IMR-90 (cell line): Measurements from ENCODE around the gene IGSF9B. TPM values are rescaled to one million over a fixed set of nuclear protein-coding genes. Genes with fewer than 3 reads are reported as not detected.

Experiments
- ATAC-seq: fragments of 200-7000 bp; cut with Tn5 transposase; 2 replicates; pipeline ENCODE4 v1.9.1; 2020; ENCODE audit warnings: low read depth, mild to moderate bottlenecking, moderate library complexity
- BruUV-seq: library from RNA; stranded (reverse); fragments of 400-500 nt; replicated peaks from 2 replicates; lab custom pipeline; 2021; lab: Mats Ljungman, UMichigan
- CTCF ChIA-PET: fragments of 300-600 bp; formaldehyde crosslinking; extraction: SDS; loops from one replicate; lab custom pipeline; 2021; ENCODE audit warnings: antibody characterized with exemption; lab: Yijun Ruan, JAX
- POLR2A ChIA-PET: fragments of 300-600 bp; sonication (Branson Sonifier 250); formaldehyde crosslinking; loops from one replicate; lab custom pipeline; 2022; ENCODE audit warnings: antibody characterized with exemption; ENCODE audit not compliant: unreplicated experiment; lab: Charles Lee
- DNase-seq: peaks from one replicate; pipeline ENCODE4 v3.0.0; 2013
- H2AFZ ChIP-seq: replicated peaks from 2 replicates; pipeline ENCODE3; 2013; ENCODE audit warnings: low read length, mild to moderate bottlenecking; ENCODE audit not compliant: poor library complexity
- H2AK5ac ChIP-seq: 2 replicates; pipeline ENCODE4 v1.6.1; 2013; ENCODE audit warnings: low read depth, low read length, inconsistent platforms
- H2AK9ac ChIP-seq: replicated peaks from 2 replicates; pipeline ENCODE3; 2013; ENCODE audit warnings: mild to moderate bottlenecking, low read depth, low read length, moderate library complexity; ENCODE audit not compliant: poor library complexity
- H2BK120ac ChIP-seq: 2 replicates; pipeline ENCODE4 v1.6.1; 2013; ENCODE audit warnings: low read depth, low read length, inconsistent platforms
- H2BK15ac ChIP-seq: 3 replicates; pipeline ENCODE4 v1.6.1; 2013; ENCODE audit warnings: low read depth, low read length, inconsistent platforms
- H2BK20ac ChIP-seq: 2 replicates; pipeline ENCODE4 v1.6.1; 2013; ENCODE audit warnings: low read depth, mild to moderate bottlenecking, inconsistent platforms, low read length, moderate library complexity
- H2BK5ac ChIP-seq: 2 replicates; pipeline ENCODE4 v1.6.1; 2013; ENCODE audit warnings: mild to moderate bottlenecking, low read depth, low read length, inconsistent platforms; ENCODE audit not compliant: poor library complexity, severe bottlenecking
- H3K14ac ChIP-seq: replicated peaks from 2 replicates; pipeline ENCODE4 v1.6.1; 2013; ENCODE audit warnings: low read depth, low read length, inconsistent platforms
- H3K18ac ChIP-seq: 2 replicates; pipeline ENCODE4 v1.6.1; 2013; ENCODE audit warnings: low read depth, low read length, control low read depth
- H3K23ac ChIP-seq: 2 replicates; pipeline ENCODE4 v1.6.1; 2013; ENCODE audit warnings: low read depth, low read length, inconsistent platforms
- H3K27ac ChIP-seq: 2 replicates; pipeline ENCODE4 v1.5.1; 2013; ENCODE audit warnings: mild to moderate bottlenecking, control low read depth, low read length; ENCODE audit not compliant: insufficient read depth
- H3K27me3 ChIP-seq: 2 replicates; pipeline ENCODE4 v1.6.1; 2013; ENCODE audit warnings: low read length; ENCODE audit not compliant: control insufficient read depth, insufficient read depth
- H3K36me3 ChIP-seq: 2 replicates; pipeline ENCODE4 v1.6.1; 2013; ENCODE audit warnings: low read length, mixed read lengths; ENCODE audit not compliant: control insufficient read depth, insufficient read depth
- H3K4ac ChIP-seq: 2 replicates; pipeline ENCODE4 v1.6.1; 2013; ENCODE audit warnings: low read depth, low read length, inconsistent platforms
- H3K4me1 ChIP-seq: 2 replicates; pipeline ENCODE4 v1.6.1; 2013; ENCODE audit warnings: low read length, mixed read lengths; ENCODE audit not compliant: control insufficient read depth, insufficient read depth
- H3K4me2 ChIP-seq: 2 replicates; pipeline ENCODE4 v1.6.1; 2013; ENCODE audit warnings: low read depth, mild to moderate bottlenecking, control low read depth, low read length, moderate library complexity
- H3K4me3 ChIP-seq: 2 replicates; pipeline ENCODE4 v1.5.1; 2013; ENCODE audit warnings: low read depth, mild to moderate bottlenecking, control low read depth, low read length, moderate library complexity; ENCODE audit not compliant: insufficient read depth
- H3K56ac ChIP-seq: 2 replicates; pipeline ENCODE4 v1.6.1; 2013; ENCODE audit warnings: low read length, inconsistent platforms; ENCODE audit not compliant: insufficient read depth; ENCODE audit errors: extremely low read depth
- H3K79me1 ChIP-seq, 2 experiments: 2 replicates each; pipeline ENCODE4 v1.6.1; 2013; ENCODE audit warnings: low read length in 2 of 2, inconsistent platforms in 1 of 2, low read depth in 1 of 2
- H3K9ac ChIP-seq: 2 replicates; pipeline ENCODE4 v1.6.1; 2013; ENCODE audit warnings: low read depth, low read length, control low read depth
- H3K9me1 ChIP-seq: 2 replicates; pipeline ENCODE4 v1.6.1; 2013; ENCODE audit warnings: low read length, inconsistent platforms; ENCODE audit not compliant: insufficient read depth
- H3K9me3 ChIP-seq: 2 replicates; pipeline ENCODE4 v1.6.1; 2013; ENCODE audit warnings: low read length; ENCODE audit not compliant: control insufficient read depth, insufficient read depth
- H4K20me1 ChIP-seq: 2 replicates; pipeline ENCODE4 v1.6.1; 2013; ENCODE audit warnings: low read length, inconsistent platforms; ENCODE audit not compliant: insufficient read depth
- H4K5ac ChIP-seq: 2 replicates; pipeline ENCODE4 v1.6.1; 2013; ENCODE audit warnings: mild to moderate bottlenecking, low read depth, low read length, control low read depth
- H4K8ac ChIP-seq, 2 experiments: 2 replicates each; pipeline ENCODE4 v1.6.1; 2013; ENCODE audit warnings: low read depth in 2 of 2, low read length in 2 of 2, control low read depth in 1 of 2, inconsistent platforms in 1 of 2
- H4K91ac ChIP-seq: 2 replicates; pipeline ENCODE4 v1.6.1; 2013; ENCODE audit warnings: low read depth, low read length, inconsistent platforms; ENCODE audit not compliant: insufficient read depth
- BHLHE40 ChIP-seq: fragments of 150-350 bp; IDR thresholded peaks from 2 replicates; pipeline ENCODE4 v1.6.1; 2016; ENCODE audit warnings: mild to moderate bottlenecking, low read depth, low read length
- CEBPB ChIP-seq: IDR thresholded peaks from 2 replicates; pipeline ENCODE4 v1.6.1; 2012; ENCODE audit warnings: low read depth, low read length, improper control_type of control experiment
- ELK1 ChIP-seq: fragments of 150-350 bp; IDR thresholded peaks from 2 replicates; pipeline ENCODE4 v1.6.1; 2016; ENCODE audit warnings: low read depth, mild to moderate bottlenecking, low read length, moderate library complexity, borderline replicate concordance
- FOS ChIP-seq: fragments of 150-350 bp; IDR thresholded peaks from 2 replicates; pipeline ENCODE4 v1.6.1; 2016; ENCODE audit warnings: low read depth, low read length
- MAFK ChIP-seq: IDR thresholded peaks from 2 replicates; pipeline ENCODE4 v1.6.1; 2012; ENCODE audit warnings: low read depth, low read length, improper control_type of control experiment
- MXI1 ChIP-seq: IDR thresholded peaks from 2 replicates; pipeline ENCODE4 v1.6.1; 2012; ENCODE audit warnings: low read depth, mild to moderate bottlenecking, low read length, moderate library complexity, borderline replicate concordance
- NFE2L2 ChIP-seq: fragments of 150-350 bp; IDR thresholded peaks from 2 replicates; pipeline ENCODE4 v1.6.1; 2016; ENCODE audit warnings: low read depth, mild to moderate bottlenecking, low read length
- RAD21 ChIP-seq: IDR thresholded peaks from 2 replicates; pipeline ENCODE4 v1.6.1; 2012; ENCODE audit warnings: low read length, improper control_type of control experiment
- RFX5 ChIP-seq: IDR thresholded peaks from 2 replicates; pipeline ENCODE4 v1.8.0; 2012; ENCODE audit warnings: low read depth, mild to moderate bottlenecking, low read length, moderate library complexity
- SMC3 ChIP-seq: fragments of 150-350 bp; IDR thresholded peaks from 2 replicates; pipeline ENCODE4 v1.6.1; 2016; ENCODE audit warnings: low read depth, mild to moderate bottlenecking, antibody characterized with exemption, low read length, moderate library complexity
- WGBS, 2 experiments: methylation state at CpG; one replicate each; pipeline versions ENCODE4 v1.1.5 to v1.1.7; 2013; ENCODE audit warnings: missing lambda C conversion rate in 2 of 2; ENCODE audit not compliant: insufficient read length in 1 of 2; ENCODE audit errors: extremely low coverage in 2 of 2; 5-methylcytosine and 5-hydroxymethylcytosine counted together
- dilution Hi-C: fragments of 300-500 bp; cut with HindIII; formaldehyde crosslinking; loops from one replicate; pipeline ENCODE4 v1.14.3; 2018; ENCODE audit warnings: low sequenced_read_pairs; ENCODE audit not compliant: unreplicated experiment
- in situ Hi-C: fragments of 300-500 bp; cut with MboI; formaldehyde crosslinking; loops from 3 replicates; pipeline ENCODE4 v1.14.3; 2019; ENCODE audit warnings: low sequenced_read_pairs, inconsistent platforms, mixed read lengths
- intact Hi-C: fragments of 100-400 bp; cut with micrococcal nuclease; formaldehyde crosslinking; loops from 2 replicates; pipeline ENCODE4 v1.10.0; 2022
- polyA plus RNA-seq, 3 experiments: library from polyadenylated mRNA; depleted of rRNA; stranded (reverse); fragments of >200 nt; gene quantifications; 2 replicates each; pipeline ENCODE4 v1.2.3, GENCODE V29; 2012; ENCODE audit warnings: low replicate concordance in 1 of 3
- total RNA-seq: library from RNA; depleted of rRNA; stranded (reverse); fragments of >200 nt; gene quantifications from 2 replicates; pipeline ENCODE4 v1.2.3, GENCODE V29; 2012
- TF ChIP-seq, protein P1 (sequence below): fragments of 150-350 bp; IDR thresholded peaks from 2 replicates; pipeline ENCODE4 v1.6.1; 2017; ENCODE audit warnings: mild to moderate bottlenecking, antibody characterized with exemption, low read length, low read depth

IGSF9B gene
- total and polyA plus RNA-seq, 2 of the 4 experiments (the other 2 are of a cell fraction), result under 0.01 to 0.10 TPM

DNA sequence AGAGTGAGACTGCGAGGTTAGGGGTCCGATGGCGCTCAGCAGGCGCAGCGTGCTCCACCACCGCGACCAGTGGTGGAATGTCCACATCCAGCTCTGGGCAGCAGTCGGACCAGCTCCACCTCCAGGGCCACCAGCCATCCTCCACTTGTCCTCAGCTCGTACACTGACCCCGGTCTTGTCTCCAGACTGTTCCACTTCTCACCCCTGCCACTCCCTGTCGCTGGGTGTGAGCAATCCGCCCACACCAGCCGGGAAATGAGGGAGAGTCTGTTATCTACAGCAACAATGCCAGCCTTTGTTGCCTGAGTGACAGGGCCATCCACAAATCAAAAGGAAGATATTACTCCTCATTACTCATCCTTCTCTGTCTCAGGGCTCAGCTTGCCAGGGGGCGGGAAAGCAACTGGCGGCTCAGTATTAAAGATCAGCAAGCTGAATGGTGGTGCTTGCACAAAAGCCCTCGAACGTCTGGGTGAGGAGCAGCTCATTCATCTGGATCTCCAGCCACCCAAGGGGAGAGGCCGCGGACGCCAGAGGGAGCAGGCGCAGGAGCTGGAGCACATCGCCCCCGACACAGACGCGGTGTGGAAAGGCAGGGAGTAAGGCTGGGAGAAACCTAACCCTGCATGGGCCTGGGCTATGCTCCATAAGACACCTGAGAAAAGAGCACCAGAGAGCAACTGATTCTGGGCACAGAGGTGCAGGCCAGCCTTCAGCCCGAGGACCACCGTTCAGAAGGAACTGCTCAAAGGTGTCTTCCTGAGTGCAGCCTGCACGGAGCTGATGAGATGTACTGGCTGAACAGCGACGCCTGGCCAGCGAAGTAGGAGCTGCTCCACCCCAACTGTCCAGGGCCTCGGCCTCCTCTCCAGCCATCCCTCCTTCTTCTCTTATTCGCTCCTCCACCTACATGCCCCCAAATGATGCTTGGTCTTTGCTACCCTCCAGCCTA is 21.9 kb downstream of the IGSF9B start:
- Histone ChIP-seq H3K79me1 (no peaks in the 10 kb centered on the region), H3K18ac (no peak overlapping the region), H3K56ac (no peak overlapping the region), H3K23ac (no peak overlapping the region), H3K9me3 (no peaks in the 10 kb centered on the region; the same call in 1 of the 2 replicates), H3K27me3 (no peaks in the 10 kb centered on the region), H4K5ac (no peak overlapping the region), H2BK15ac (no peak overlapping the region), H2BK20ac (no peak overlapping the region), H2AFZ (no peak overlapping the region), H3K4me2 (no peak overlapping the region), H3K4ac (no peak overlapping the region), H4K91ac (no peak overlapping the region), H4K8ac (no peak overlapping the region), H3K36me3 (no peaks in the 10 kb centered on the region), H3K4me1 (no peaks in the 10 kb centered on the region), H2BK120ac (no peak overlapping the region), H3K27ac (no peak overlapping the region), H2BK5ac (no peak overlapping the region), H2AK9ac (no peak overlapping the region), H3K4me3 (no peak overlapping the region), H3K9ac (no peak overlapping the region), H3K9me1 (no peaks in the 10 kb centered on the region), H2AK5ac (no peak overlapping the region), H4K20me1 (no peaks in the 10 kb centered on the region), H3K14ac (no peak overlapping the region)
- DNase-seq (peak; percentile 19), ATAC-seq (no peak)
- TF ChIP-seq ELK1 (no peak), NFE2L2 (no peak), CEBPB (no peak), FOS (no peak), BHLHE40 (no peak), SMC3 (no peak), MXI1 (no peak), RFX5 (no peak), RAD21 (no peak), MAFK (no peak)
- TF ChIP-seq, protein P1, sequence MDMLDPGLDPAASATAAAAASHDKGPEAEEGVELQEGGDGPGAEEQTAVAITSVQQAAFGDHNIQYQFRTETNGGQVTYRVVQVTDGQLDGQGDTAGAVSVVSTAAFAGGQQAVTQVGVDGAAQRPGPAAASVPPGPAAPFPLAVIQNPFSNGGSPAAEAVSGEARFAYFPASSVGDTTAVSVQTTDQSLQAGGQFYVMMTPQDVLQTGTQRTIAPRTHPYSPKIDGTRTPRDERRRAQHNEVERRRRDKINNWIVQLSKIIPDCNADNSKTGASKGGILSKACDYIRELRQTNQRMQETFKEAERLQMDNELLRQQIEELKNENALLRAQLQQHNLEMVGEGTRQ, result no peak
- in situ Hi-C loops (no loop called here), dilution Hi-C loops (no loop called here), intact Hi-C loops (no loop called here)
- 89% methylated on average over 7 of the region's 33 CpGs; no CpG with 5 or more reads in 1 of the 2 experiments for WGBS, 2 experiments
- ChIA-PET POLR2A (no interaction called here), CTCF (no interaction called here)
- BruUV-seq, result no TSS peak
